GM19239 (cell line): ENCODE results near the gene CELSR3.

Experiments
- DNase-seq: peaks from one replicate; pipeline ENCODE4 v3.0.0; 2011; ENCODE audit warnings: low spot score; ENCODE audit not compliant: insufficient read length
- FAIRE-seq: peaks from 2 replicates; lab custom pipeline; 2011; peaks lifted over from hg19 to GRCh38; lab: Jason Lieb, UNC

Gene CELSR3

DNA sequence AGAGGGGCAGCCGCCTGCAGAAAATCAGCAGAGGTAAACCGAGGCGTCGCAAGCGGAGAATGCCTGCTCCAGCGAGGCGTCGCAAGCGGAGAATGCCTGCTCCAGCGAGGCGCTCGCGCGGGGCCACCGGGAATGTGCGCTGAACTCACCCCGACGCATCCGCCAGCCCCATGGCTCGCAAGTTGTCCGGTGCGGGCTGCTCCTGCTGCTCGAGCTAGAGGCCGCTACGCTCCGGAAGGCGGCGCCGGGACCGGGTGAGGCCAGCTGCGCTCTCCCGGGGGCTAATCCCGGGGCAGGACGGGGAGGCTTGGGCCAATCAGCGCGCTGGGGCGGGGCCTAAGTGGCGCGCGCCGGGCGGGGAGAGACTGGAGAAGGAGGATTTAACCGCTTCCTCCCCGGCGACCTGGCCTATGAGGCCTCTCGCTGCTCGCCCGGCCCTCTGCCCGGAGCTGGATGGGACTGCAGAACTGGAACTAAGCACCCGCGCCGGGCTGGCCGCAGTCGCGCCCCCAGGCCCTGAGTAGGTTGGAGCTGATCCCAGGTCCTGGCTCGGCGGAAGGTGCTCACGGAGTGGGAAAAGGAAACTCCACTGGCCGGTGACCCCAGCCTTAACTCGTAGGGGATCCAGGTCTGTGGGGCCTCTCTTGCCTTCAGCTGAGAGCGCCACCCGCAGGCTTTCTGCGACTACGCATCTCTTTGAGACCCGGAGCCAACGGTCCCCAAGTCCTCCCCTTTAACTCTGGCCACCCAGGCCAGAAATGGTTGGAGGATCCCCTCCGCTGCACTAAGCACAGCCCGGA is 27.3 kb downstream of the CELSR3 start, which contains the start of gene SLC26A6:
SLC26A6 (minus strand) TSS at position 240 of the 800 bp plus-strand sequence; CDS start at position 172, 68 bp downstream.
- DNase-seq = peak; percentile 99
- FAIRE-seq = peak; percentile 96

DNA sequence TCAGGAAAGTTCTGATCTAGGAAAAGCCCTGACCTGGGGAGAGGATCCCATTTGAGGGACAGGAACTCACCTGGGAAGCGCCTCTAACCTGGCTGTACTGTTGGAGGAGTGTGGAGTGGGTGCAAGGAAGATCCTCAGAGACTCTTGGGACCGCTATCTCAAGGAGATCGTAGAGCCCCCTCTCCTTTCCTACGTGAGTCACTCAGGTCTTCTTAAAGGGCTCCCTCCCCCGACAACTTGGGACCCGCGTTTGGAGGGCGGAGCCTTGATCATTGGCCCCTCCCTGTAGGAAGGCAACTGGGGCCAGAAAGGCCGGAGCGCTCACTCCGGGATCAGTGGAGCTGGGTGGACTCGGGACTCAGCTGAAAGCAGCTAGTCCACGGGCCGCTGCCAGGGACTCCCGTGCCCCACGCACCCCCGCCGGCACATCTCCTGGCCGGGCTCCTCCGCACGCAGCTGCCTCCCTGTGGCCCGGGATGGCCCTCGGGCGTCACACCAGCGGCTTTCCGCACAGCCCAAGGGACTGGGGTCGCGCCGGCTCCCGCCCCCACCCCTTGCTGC is 27.9 kb downstream of the CELSR3 start:
- peak; percentile 85 for FAIRE-seq

DNA sequence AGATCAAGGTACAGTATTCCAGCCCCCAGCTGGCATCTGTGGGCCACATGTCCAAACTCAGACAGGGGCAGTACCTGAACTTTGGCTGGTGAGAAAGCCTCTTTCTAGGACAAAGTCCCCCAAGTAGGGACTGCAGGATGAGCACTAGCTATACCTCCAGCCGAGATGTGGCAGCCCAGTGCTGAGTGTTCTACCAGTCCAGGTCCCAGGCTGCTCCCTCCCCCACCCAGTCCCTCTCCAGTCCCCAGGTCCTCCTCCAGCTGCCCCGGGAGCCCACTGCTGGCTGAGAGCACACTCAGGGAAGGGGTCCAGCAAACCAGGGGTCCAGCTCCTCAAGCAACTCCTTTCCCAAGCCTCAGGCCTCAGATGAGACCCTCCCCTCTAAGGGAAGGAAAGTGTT is 28.9 kb downstream of the CELSR3 start:
- FAIRE-seq = no peak
- no peak for DNase-seq

More for the DNA sequence above, 27.9 kb downstream of the CELSR3 start:
- peak; percentile 82 for DNase-seq

DNA sequence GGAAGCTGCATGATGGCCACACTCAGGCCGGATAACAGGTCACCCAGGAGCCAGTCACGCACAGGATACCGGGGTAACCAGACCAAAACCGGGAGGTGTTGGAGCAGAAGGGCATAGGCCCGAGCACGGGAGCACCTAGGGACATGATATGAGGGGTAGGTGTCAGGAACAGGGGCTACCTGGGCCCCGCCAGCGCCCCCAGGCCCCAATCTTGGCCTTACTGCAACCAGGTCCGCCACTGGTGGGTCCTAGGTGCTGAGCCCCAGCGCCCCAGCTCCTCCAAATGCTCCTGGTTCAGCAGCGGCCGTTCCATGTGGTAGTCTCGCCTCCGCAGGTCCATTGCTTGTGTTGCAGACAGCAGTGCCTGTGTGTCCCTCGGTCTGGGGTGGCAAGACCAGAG is 29.4 kb downstream of the CELSR3 start:
- DNase-seq = no peak
- FAIRE-seq = no peak

DNA sequence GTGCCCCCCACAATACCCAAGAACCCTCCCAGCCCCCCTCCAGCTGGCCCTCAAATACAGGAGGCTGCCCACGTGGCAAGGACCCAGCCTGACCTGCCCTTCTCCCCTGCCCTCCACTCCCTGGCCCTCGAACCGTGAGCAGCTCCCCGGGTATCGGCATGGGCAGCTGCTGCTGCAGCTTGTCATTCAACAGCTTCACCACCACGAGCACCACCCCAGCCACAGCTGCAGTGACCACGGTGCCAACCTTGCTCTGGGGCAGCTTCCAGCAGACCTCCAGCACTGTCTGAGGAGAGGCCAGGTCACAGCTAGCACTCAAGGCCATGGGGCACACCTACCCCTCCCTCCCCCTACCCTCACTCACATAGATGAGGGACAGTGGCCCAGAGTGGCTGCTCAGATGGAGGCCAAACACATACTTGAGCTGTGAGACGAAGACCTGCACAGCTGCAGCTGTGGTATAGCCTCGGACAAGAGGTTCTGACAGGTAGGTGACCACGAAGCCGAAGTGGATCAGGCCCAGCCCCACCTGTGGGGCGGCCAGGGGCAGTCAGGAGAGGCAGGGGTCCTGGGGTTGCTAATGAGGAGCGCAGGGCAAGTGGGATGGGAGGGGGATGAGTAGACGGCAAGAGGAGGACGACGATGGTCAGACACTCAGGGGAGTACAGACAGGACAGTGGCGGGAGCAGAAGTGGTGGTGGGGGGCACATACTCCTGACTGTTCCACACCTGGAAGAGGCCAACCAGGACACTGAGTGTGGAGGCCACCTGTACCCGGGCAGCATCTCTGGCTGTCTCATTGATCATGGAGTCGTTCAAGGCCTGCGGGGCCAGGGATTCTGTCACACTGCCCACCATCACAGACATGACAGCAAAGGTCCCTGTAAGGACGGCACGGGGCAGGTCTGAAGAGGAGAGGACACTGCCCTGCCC is 30.9 kb downstream of the CELSR3 start:
- no peak for DNase-seq
- no peak for FAIRE-seq

DNA sequence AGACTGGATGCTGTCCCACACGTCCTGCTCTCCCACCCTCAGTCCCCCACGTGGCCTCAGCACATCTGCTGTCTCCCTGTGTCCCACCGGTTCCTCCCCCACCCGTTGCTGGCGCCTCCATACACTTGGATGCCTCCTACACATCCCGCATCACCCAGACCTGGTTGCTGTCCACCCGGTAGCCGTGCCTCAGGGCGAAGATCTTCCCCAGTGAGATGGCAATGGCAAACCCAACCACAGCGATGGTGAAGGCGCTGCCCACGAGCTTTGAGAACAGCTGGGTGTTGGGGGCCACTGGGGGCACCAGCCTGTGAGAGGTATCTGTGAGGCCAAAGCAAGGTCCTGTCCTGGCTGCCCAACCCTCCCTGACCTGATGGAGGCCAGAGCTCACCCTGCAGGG is 31.9 kb downstream of the CELSR3 start:
- FAIRE-seq = no peak
- no peak for DNase-seq

DNA sequence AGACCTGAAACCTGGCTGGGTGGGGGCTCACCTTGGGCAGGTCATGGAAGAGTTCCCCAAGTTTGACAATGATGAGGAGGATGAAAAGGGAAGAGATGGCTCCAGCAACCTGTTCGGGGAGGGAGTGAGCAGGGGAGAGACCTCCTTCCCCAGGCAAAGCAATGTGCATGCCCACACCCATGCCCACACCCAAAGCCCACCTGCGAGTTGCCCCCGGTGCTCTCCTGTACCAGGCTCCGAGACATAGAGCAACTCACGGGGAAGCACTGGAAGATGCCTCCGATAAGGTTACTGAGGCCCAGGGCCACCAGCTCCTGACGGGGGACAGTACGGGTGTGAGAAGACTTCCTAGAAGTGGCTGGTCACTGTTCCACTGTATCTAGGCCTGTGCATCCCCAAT is 32.3 kb downstream of the CELSR3 start:
- DNase-seq = no peak
- no peak for FAIRE-seq

DNA sequence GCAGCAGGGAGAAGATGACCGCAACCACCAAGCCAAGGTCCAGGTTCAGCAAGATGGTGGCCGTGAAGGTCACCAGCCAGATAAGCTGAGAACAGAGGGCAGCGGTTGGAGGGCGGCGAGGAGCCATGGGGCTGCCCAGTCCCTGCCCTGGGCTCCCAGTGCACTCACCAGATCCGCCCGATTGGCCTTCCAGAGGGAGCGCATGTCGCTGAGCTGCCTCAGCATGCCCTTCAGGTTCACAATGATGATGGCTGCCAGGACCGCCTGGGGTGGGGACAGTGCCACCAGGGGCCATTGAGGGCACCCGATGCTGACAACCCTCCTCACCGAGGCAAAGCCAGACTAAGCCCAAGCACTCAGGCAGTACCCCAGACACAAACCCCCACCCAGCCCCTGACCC is 32.8 kb downstream of the CELSR3 start:
- DNase-seq (no peak), FAIRE-seq (no peak)

DNA sequence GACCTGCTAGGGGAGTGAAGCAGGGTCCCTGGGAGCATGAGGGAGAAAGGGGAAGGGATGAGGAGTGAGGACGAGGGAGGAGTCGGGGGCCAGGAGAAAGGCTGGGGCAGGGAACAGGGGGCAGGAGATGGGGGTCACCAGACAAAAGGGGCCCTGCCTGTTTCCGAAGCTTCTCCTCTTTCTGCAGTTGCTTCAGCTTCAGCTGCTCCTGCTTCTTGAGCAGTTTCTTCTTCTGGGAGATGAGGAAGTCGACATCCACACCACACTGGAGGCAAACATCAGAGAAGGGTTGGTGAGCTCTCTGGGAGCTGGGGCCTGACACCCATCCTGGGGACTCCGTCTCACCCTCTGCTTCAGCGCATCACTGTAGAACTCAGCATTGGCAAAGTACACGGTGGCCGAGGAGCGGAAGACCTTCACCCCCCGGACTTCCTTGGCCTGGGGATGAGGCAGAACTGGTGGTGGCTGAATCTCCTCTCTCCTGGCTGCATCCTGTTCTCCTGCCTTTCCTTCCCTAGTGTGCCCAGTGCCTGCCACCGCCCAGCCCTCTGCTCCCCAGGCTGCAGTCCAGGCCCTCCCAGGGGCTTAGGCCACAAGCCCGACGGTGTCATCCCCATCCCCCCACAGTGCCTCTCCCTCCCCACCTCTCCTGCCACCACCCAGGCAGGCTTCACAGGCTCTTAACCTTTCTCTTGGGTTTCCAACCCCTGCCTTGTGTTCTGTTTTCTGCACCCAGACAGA is 34.2 kb downstream of the CELSR3 start:
- no peak for DNase-seq
- no peak for FAIRE-seq

DNA sequence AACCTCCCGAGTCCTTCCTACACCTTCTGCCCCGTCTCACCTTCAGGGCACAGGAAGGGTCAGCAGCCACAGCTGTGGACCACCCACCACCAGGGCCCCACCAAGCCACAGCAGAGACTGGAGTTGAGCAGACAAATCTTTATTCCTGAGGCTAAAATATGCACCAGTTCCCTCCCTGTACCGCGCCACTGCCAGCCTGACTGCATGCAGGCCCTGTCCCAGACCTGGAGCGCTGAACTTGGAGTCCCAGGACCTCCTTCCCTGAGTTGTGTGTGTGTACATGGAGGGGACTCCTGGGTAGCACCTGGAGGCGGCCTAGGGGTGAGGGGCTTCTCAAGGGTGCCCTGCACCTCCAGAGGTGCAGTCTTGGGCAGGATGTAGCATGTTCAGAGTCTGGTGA is 37.1 kb downstream of the CELSR3 start:
- FAIRE-seq (no peak), DNase-seq (no peak)

DNA sequence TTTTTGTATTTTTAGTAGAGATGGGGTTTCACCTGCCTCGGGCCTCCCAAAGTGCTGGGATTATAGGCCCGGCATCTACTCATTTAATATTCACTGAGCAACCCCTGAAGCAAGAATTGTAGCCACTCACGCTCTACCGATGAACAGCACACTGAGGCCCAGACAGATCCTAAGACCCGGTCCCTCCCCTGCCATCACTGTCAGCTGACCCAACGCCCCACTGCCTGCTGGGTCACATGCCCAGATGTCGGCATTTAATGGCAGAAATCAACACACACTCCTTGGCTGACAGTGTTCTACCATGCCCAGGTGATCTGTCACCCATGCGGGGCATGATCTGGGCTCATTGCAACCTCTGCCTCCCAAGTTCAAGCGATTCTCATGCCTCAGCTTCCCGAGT is 37.9 kb downstream of the CELSR3 start:
- FAIRE-seq = no peak
- no peak for DNase-seq

DNA sequence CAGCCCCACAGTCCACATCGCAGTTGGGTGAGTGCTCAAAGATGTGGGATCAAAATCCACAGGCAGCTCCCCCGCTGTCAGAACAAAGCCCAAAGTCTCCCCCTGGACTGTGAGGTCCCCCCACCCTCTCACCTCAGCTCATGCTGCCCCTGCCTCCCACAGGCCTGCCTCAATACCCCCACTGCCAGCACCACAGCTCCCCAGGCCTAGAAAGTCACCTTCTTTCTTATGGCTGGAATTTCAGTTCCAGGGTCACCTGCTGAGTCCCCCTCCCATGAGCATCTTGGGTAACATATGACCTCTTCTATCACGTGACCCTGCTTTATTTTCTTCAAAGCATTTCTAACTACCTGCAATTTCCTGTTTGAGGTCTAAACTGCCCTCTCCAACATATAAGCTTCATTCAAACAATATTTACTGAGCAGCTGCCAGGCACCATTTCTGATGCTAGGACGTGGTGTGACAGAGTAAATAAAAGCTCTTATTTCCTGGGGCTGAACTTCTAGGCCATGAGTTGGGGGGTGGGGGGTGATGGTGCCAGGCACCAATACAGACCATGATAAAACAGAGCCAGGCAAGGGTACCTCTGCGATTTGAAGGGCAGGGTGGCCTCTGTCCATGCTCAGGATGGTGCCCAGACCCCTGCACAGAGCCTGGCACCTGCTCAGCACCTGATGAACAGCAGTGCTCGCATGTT is 38.7 kb downstream of the CELSR3 start:
- no peak for DNase-seq
- no peak for FAIRE-seq

DNA sequence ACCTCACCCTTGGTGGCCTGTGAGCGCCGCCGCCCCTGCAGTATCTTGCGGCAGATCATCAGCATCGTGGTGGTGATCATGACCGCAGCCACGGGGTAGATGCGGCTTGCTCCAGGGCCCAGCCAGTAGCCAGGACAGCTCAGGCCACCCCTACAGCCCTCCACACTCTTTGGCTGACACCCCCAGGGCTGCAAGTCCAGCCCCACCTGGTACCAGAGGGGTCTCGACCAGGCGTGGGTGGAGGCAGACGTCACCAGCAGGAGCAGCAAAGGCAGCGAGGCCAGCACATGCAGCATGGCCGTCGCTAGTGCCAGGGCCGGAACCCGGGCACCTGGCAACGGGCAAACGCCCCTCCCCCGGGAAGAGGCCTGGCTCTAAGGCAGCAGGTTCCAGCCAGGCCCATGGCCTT is 41.2 kb downstream of the CELSR3 start, which contains the start of gene TMEM89:
TMEM89 (minus strand) TSS at position 309 of the 409 bp plus-strand sequence; CDS start at position 296, 13 bp downstream.
- no peak for FAIRE-seq

DNA sequence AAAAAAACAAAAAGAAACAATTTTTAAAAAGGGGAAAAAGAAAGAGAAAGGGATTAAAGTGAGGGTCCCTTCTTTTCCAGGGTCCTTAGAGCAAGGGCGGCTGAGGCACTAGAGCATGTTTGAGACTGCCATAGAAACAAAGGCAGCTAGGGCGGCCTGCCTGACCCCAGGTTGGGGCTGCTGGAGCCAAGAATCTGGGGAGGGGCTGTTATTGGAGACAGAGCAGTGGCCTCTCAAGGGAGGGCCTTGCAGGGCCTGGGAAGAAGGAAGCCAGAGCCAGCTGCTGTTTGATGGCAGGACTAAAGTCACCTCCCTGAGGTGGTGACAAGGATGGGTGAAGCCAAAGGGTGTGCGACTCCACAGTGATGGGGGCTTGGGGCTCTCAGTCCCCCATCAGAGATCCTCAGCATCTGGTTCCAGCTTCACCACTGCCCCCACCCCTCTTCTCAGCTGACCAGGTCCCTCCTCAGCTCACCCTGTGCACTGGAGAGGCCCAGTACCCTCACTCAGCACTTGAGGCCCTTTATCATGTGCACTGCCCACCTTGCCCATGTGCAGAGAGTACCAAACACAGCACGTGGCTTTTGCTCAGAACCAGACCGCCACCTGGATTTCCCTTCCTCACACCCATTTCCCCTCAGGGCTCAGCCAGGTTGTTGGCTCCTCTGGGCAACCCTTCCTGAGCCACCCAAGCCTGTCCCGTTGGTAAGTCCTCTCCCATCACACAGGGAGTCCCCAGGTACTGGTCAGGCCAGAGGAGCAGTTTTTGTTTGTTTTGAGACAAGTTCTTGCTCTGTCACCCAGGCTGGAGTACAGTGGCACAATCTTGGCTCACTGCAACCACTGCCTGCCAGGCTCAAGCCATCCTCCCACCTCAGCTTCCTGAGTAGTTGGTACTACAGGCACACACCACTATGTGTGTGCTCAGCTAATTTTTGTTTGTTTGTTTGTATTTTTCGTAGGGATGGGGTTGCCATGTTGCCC is 42.9 kb downstream of the CELSR3 start:
- no peak for FAIRE-seq
- DNase-seq = no peak

More for the DNA sequence above, 41.2 kb downstream of the CELSR3 start, which contains the start of gene TMEM89:
- no peak for DNase-seq

DNA sequence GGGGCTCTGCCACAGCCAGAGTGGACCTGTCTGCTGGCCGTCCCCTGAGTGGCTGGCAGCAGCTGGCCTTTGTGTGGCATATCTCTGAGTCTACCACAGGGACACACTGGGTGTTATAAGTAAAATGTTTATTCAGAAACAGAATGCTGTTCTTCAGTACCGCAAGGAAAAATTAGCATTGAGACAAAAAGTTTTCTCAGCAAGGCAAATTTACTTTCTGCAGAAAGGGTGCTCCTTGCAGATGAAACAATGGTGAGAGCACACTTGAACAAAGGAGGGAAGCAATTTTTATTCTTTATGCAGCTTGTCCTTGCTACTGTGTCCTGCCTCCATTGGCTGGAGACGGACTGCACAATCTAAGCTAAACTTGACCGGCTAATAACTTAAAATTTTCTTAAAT is 45.1 kb downstream of the CELSR3 start:
- DNase-seq (no peak), FAIRE-seq (no peak)

DNA sequence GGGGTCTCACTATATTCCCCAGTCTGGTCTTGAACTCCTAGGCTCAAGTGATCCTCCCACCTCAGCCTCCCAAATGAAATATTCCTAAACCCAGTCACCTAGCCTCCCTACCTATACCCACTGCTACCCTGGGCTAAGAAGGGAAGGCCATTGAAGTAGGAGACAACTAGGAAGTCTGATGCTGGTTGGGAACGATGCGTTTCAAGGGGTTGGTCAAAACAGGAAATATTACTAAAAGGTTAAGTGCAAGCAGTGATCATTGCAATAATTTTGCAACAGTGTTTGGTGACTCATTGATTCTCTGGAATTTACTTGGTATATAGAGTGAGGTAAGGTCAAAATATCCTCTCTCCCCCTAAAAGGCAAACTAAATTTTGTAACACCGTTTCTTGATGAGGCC is 48.6 kb downstream of the CELSR3 start:
- no peak for FAIRE-seq
- no peak for DNase-seq

DNA sequence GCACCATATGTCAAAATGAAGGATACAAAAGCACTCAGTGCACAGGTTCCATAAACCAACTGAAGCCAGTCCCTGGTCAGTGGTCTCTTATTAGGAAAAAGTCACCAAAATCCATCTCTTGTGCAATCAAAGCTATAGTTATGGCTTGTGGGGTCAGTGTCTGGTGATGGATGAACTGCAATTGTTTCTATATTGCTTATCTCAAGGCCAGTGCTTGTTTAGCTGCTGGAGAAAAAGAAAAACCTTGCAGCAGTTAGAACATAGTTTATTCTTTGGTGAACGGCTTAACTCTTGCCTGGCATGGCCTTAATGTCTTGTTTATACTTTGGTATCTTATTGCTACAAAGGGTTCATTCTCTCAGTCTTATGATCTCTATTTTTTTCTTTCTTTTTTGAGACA is 50.4 kb downstream of the CELSR3 start:
- DNase-seq (no peak), FAIRE-seq (no peak)
